ENCODE results near the gene IMMP2L. TPM values are rescaled to one million over a fixed set of nuclear protein-coding genes. Genes with fewer than 3 reads are reported as not detected.

Gene IMMP2L
- total and polyA plus RNA-seq, 4 donors = 7.3 to 21.1 (median 12.4) TPM

- Histone ChIP-seq H3K4me3 (ENCODE audit: low read depth in 1 of 3, low read length in 3 of 3) (no peak overlapping the region), H3K9me3 (ENCODE audit: control insufficient read depth in 4 of 4, low read length in 3 of 4) (no peaks in the 10 kb centered on the region), H3K9ac (ENCODE audit: low read depth in 1 of 2, low read length in 2 of 2) (no peak overlapping the region), H3K27ac (ENCODE audit: low read depth in 1 of 2, low read length in 2 of 2) (peak overlapping the region; percentile 41 to 55), H3K4me1 (ENCODE audit: control insufficient read depth in 4 of 4, insufficient read depth in 4 of 4, low read length in 3 of 4) (peaks cover 3 to 16% (median 11%) of the 10 kb centered on the region in 4 donors), H3K27me3 (ENCODE audit: control insufficient read depth in 4 of 4, insufficient read depth in 4 of 4, low read length in 3 of 4) (no peaks in the 10 kb centered on the region), H3K36me3 (ENCODE audit: control insufficient read depth in 4 of 4, insufficient read depth in 3 of 4, low read depth in 1 of 4, low read length in 3 of 4) (no peaks in the 10 kb centered on the region)
- no peak for DNase-seq (ENCODE audit: low spot score)
- TF ChIP-seq SP1 (IDR thresholded peaks at IDR 0.05) = no peak
- no peak for TF ChIP-seq NR2F2 (IDR thresholded peaks at IDR 0.05)
- TF ChIP-seq RAD21 (IDR thresholded peaks at IDR 0.05) = peak in 1 of 2 donors; percentile 7
- TF ChIP-seq TAF1 (conservative IDR thresholded peaks at IDR 0.05) = peak; percentile 14
- 16% methylated on average over 1 of the region's 1 CpG for WGBS
These were observed 532.6 kb downstream of the IMMP2L start for GRCh38 chr7:111029574-111030251.

- Histone ChIP-seq H3K27me3 (ENCODE audit: control insufficient read depth in 4 of 4, insufficient read depth in 4 of 4, low read length in 3 of 4) (no peaks in the 10 kb centered on the region), H3K9me3 (ENCODE audit: control insufficient read depth in 4 of 4, low read length in 3 of 4) (no peaks in the 10 kb centered on the region), H3K4me1 (ENCODE audit: control insufficient read depth in 4 of 4, insufficient read depth in 4 of 4, low read length in 3 of 4) (peaks cover 3 to 16% (median 11%) of the 10 kb centered on the region in 4 donors), H3K4me3 (ENCODE audit: low read depth in 1 of 3, low read length in 3 of 3) (no peak overlapping the region), H3K27ac (ENCODE audit: low read depth in 1 of 2, low read length in 2 of 2) (peak overlapping the region; percentile 41 to 55), H3K36me3 (ENCODE audit: control insufficient read depth in 4 of 4, insufficient read depth in 3 of 4, low read depth in 1 of 4, low read length in 3 of 4) (no peaks in the 10 kb centered on the region), H3K9ac (ENCODE audit: low read depth in 1 of 2, low read length in 2 of 2) (no peak overlapping the region)
- TF ChIP-seq REST (IDR thresholded peaks at IDR 0.05) = peak; percentile 62
- TF ChIP-seq RAD21 (IDR thresholded peaks at IDR 0.05) = peak; percentile 36 to 46
- TF ChIP-seq CTCF (IDR thresholded peaks at IDR 0.05; ENCODE audit: low read depth, low read length, missing input control) = no peak
- TF ChIP-seq ZBTB33 (IDR thresholded peaks at IDR 0.05) = no peak
- TF ChIP-seq SP1 (IDR thresholded peaks at IDR 0.05) = peak; percentile 87
- TF ChIP-seq NR2F2 (IDR thresholded peaks at IDR 0.05) = no peak
- peak; percentile 85 to 88 for TF ChIP-seq RXRA (IDR thresholded peaks at IDR 0.05)
- no peak for TF ChIP-seq FOXA1 (IDR thresholded peaks at IDR 0.05)
- TF ChIP-seq GABPA (IDR thresholded peaks at IDR 0.05 in 1 of 2, conservative IDR thresholded peaks at IDR 0.05 in 1 of 2) = no peak
- TF ChIP-seq EGR1 (IDR thresholded peaks at IDR 0.05; ENCODE audit: low read depth in 2 of 2) = no peak
- TF ChIP-seq JUND (IDR thresholded peaks at IDR 0.05) = peak in 1 of 2 donors; percentile 64
- peak; percentile 92 for TF ChIP-seq HNF4A (conservative IDR thresholded peaks at IDR 0.05)
- peak; percentile 64 for TF ChIP-seq HNF4G (IDR thresholded peaks at IDR 0.05)
- peak; percentile 33 for TF ChIP-seq FOXA2 (IDR thresholded peaks at IDR 0.05)
- peak; percentile 49 for TF ChIP-seq ATF3 (IDR thresholded peaks at IDR 0.05)
- peak; percentile 47 for TF ChIP-seq MAX (IDR thresholded peaks at IDR 0.05)
- TF ChIP-seq YY1 (IDR thresholded peaks at IDR 0.05) = peak; percentile 40
- TF ChIP-seq TAF1 (conservative IDR thresholded peaks at IDR 0.05) = peak; percentile 53
- 42% methylated on average over 1 of the region's 1 CpG for WGBS
- DNase-seq (ENCODE audit: low spot score) = no peak
These were observed 533.1 kb downstream of the IMMP2L start for GRCh38 chr7:111029141-111029572.

All from liver (tissue), 9 donors.